ENCODE data around the gene DPAGT1. TPM values are rescaled to one million over a fixed set of nuclear protein-coding genes. Genes with fewer than 3 reads are reported as not detected.
A peak's percentile ranks its signal among the peaks of the same experiment; 100 is the strongest.

DPAGT1 gene
- total RNA-seq, 3 donors from 2014 or later (not counting 1 experiment from before 2014, with no cell fraction given): 20.5 to 28.5 (median 24.4) TPM

GRCh38 chr11:119126675-119127268 lies 25.1 kb upstream of the DPAGT1 start:
- Mint-ChIP-seq H3K9me3 (no peaks in the 10 kb centered on the region), H3K4me3 (no peak overlapping the region), H3K4me1 (peaks cover 16 to 22% of the 10 kb centered on the region in 2 donors), H3K36me3 (peaks cover 6% of the 10 kb centered on the region), H3K27me3 (ENCODE audit: low read depth in 2 of 2) (no peaks in the 10 kb centered on the region), H3K27ac (no peak overlapping the region)
- peaks cover 11% of the 10 kb centered on the region for H3K4me1 ChIP-seq (ENCODE audit: control insufficient read depth, insufficient read depth, low read length)
- no peak overlapping the region for H3K27ac ChIP-seq (ENCODE audit: low read length)
- H3K27me3 ChIP-seq (ENCODE audit: control insufficient read depth, insufficient read depth, low read length): no peaks in the 10 kb centered on the region
- H3K9me3 ChIP-seq (ENCODE audit: control insufficient read depth, insufficient read depth, low read length): no peaks in the 10 kb centered on the region
- intact Hi-C loops (cut with micrococcal nuclease): no loop called here
- no peak for TF ChIP-seq CTCF (IDR thresholded peaks at IDR 0.05)
- 85% methylated on average over 4 of the region's 5 CpGs for WGBS (ENCODE audit: insufficient coverage)
- peaks cover 34% of the 10 kb centered on the region for H3K36me3 ChIP-seq (ENCODE audit: control insufficient read depth, insufficient read depth, low read length)
- no peak for DNase-seq
- ATAC-seq: no peak
- no peak overlapping the region for H3K4me3 ChIP-seq (ENCODE audit: low read length)

GRCh38 chr11:119125821-119126220 lies 24.2 kb upstream of the DPAGT1 start:
- no peaks in the 10 kb centered on the region for H3K9me3 ChIP-seq (ENCODE audit: control insufficient read depth, insufficient read depth, low read length)
- H3K27me3 Mint-ChIP-seq (ENCODE audit: low read depth in 2 of 2): no peaks in the 10 kb centered on the region
- no peak overlapping the region for H3K4me3 ChIP-seq (ENCODE audit: low read length)
- intact Hi-C loops (cut with micrococcal nuclease): no loop called here
- no peak for ATAC-seq
- H3K27ac Mint-ChIP-seq: no peak overlapping the region
- peaks cover 24% of the 10 kb centered on the region for H3K36me3 ChIP-seq (ENCODE audit: control insufficient read depth, insufficient read depth, low read length)
- H3K4me1 Mint-ChIP-seq: peaks cover 24 to 31% of the 10 kb centered on the region in 2 donors
- H3K27ac ChIP-seq (ENCODE audit: low read length): no peak overlapping the region
- peaks cover 15% of the 10 kb centered on the region for H3K4me1 ChIP-seq (ENCODE audit: control insufficient read depth, insufficient read depth, low read length)
- DNase-seq: no peak
- H3K4me3 Mint-ChIP-seq: no peak overlapping the region
- no peaks in the 10 kb centered on the region for H3K9me3 Mint-ChIP-seq
- TF ChIP-seq CTCF (IDR thresholded peaks at IDR 0.05): no peak
- H3K36me3 Mint-ChIP-seq: peaks cover 6% of the 10 kb centered on the region
- 94% methylated on average over 5 of the region's 6 CpGs for WGBS (ENCODE audit: insufficient coverage)
- no peaks in the 10 kb centered on the region for H3K27me3 ChIP-seq (ENCODE audit: control insufficient read depth, insufficient read depth, low read length)

- TF ChIP-seq CTCF (IDR thresholded peaks at IDR 0.05): no peak
- H3K9me3 ChIP-seq (ENCODE audit: control insufficient read depth, insufficient read depth, low read length): no peaks in the 10 kb centered on the region
- Mint-ChIP-seq H3K27me3 (ENCODE audit: low read depth in 2 of 2) (no peaks in the 10 kb centered on the region), H3K36me3 (no peaks in the 10 kb centered on the region), H3K9me3 (no peaks in the 10 kb centered on the region), H3K4me1 (peaks cover 32 to 35% of the 10 kb centered on the region in 2 donors), H3K4me3 (peak overlapping the region; percentile 91), H3K27ac (peak overlapping the region; percentile 87 to 90)
- WGBS (ENCODE audit: insufficient coverage): 0% methylated on average over 20 of the region's 20 CpGs
- ATAC-seq (no peak), DNase-seq (no peak)
- peak overlapping the region; percentile 72 for H3K27ac ChIP-seq (ENCODE audit: low read length)
- H3K4me3 ChIP-seq (ENCODE audit: low read length): peak overlapping the region; percentile 99
- intact Hi-C loops (cut with micrococcal nuclease): loop anchor here (1.0 to 5.0 kb wide), 4 partner anchors 19 to 54 kb away; partner anchors contain the start of genes HMBS and VPS11
- no peaks in the 10 kb centered on the region for H3K27me3 ChIP-seq (ENCODE audit: control insufficient read depth, insufficient read depth, low read length)
- H3K36me3 ChIP-seq (ENCODE audit: control insufficient read depth, insufficient read depth, low read length): peaks cover 5% of the 10 kb centered on the region
- peaks cover 20% of the 10 kb centered on the region for H3K4me1 ChIP-seq (ENCODE audit: control insufficient read depth, insufficient read depth, low read length)
Measured at GRCh38 chr11:119121811-119122124, 20.1 kb upstream of the DPAGT1 start.

All from natural killer cell (primary cell).